Smooth muscle cell (in vitro differentiated cells): Measurements from ENCODE around the gene NRARP. TPM values are rescaled to one million over a fixed set of nuclear protein-coding genes. Genes with fewer than 3 reads are reported as not detected.
"Not testable (repeated sequence)": the region's sequence is repeated elsewhere in the genome, so short reads cannot be mapped to it uniquely, and the experiment has no call there.

Source experiments
- DNase-seq: peaks from one replicate; lab custom pipeline; 2025; ENCODE audit not compliant: unreplicated experiment; lab: John Stamatoyannopoulos, UW
- H2AFZ ChIP-seq: fragments of 200-600 bp; sonication (generic); 2 replicates; pipeline ENCODE4 v1.6.0; 2016; ENCODE audit warnings: antibody characterized with exemption, low read depth, mild to moderate bottlenecking
- H3F3A ChIP-seq: fragments of 200-600 bp; sonication (generic); 2 replicates; pipeline ENCODE4 v1.6.0; 2017; ENCODE audit warnings: antibody characterized with exemption, low read depth
- H3K27ac ChIP-seq: fragments of 200-600 bp; sonication (generic); 2 replicates; pipeline ENCODE4 v1.5.1; 2016; ENCODE audit warnings: low read depth, mild to moderate bottlenecking
- H3K27me3 ChIP-seq: fragments of 200-600 bp; sonication (generic); 2 replicates; pipeline ENCODE4 v1.6.1; 2016; ENCODE audit warnings: low read depth, mild to moderate bottlenecking
- H3K36me3 ChIP-seq: fragments of 200-600 bp; sonication (generic); 2 replicates; pipeline ENCODE4 v1.5.1; 2016; ENCODE audit warnings: low read depth
- H3K4me1 ChIP-seq: fragments of 200-600 bp; sonication (generic); 2 replicates; pipeline ENCODE4 v1.5.1; 2016; ENCODE audit warnings: low read depth
- H3K4me2 ChIP-seq: fragments of 200-600 bp; sonication (generic); 2 replicates; pipeline ENCODE4 v1.6.0; 2016; ENCODE audit warnings: mild to moderate bottlenecking
- H3K4me3 ChIP-seq: fragments of 200-600 bp; sonication (generic); 2 replicates; pipeline ENCODE4 v1.5.1; 2016; ENCODE audit warnings: mild to moderate bottlenecking
- H3K79me2 ChIP-seq: fragments of 200-600 bp; sonication (generic); 2 replicates; pipeline ENCODE4 v1.6.0; 2016; ENCODE audit warnings: low read depth, mild to moderate bottlenecking
- H3K9ac ChIP-seq: fragments of 200-600 bp; sonication (generic); 2 replicates; pipeline ENCODE4 v1.6.0; 2016; ENCODE audit warnings: low read depth
- H3K9me3 ChIP-seq: fragments of 200-600 bp; sonication (generic); replicated peaks from 2 replicates; pipeline ENCODE4 v1.5.1; 2016; ENCODE audit warnings: low read depth
- H4K20me1 ChIP-seq: fragments of 200-600 bp; sonication (generic); 2 replicates; pipeline ENCODE4 v1.6.0; 2016; ENCODE audit warnings: low read depth
- WGBS: methylation state at CpG from one replicate; pipeline ENCODE4 v1.1.7; 2016; ENCODE audit warnings: low lambda C conversion rate; 5-methylcytosine and 5-hydroxymethylcytosine counted together
- polyA plus RNA-seq: library from polyadenylated mRNA; unstranded; fragments of >200 nt; fragmentation: Nextera tagmentation; extraction: Ambion mirVana; gene quantifications from 2 replicates; pipeline ENCODE4 v1.2.1, GENCODE V29; 2016
- total RNA-seq: library from RNA; depleted of rRNA; stranded (reverse); fragments of >200 nt; gene quantifications from 2 replicates; pipeline ENCODE4 v1.2.3, GENCODE V29; 2014
- TF ChIP-seq, protein P1 (sequence below): fragments of 200-600 bp; sonication (generic); IDR thresholded peaks from 2 replicates; pipeline ENCODE4 v1.5.1; 2017; ENCODE audit warnings: borderline replicate concordance, mild to moderate bottlenecking, antibody characterized with exemption; ENCODE audit not compliant: insufficient read depth, poor library complexity, severe bottlenecking

NRARP gene
- total and polyA plus RNA-seq, 2 experiments from 2014 or later: 3.0 to 3.7 TPM

DNA sequence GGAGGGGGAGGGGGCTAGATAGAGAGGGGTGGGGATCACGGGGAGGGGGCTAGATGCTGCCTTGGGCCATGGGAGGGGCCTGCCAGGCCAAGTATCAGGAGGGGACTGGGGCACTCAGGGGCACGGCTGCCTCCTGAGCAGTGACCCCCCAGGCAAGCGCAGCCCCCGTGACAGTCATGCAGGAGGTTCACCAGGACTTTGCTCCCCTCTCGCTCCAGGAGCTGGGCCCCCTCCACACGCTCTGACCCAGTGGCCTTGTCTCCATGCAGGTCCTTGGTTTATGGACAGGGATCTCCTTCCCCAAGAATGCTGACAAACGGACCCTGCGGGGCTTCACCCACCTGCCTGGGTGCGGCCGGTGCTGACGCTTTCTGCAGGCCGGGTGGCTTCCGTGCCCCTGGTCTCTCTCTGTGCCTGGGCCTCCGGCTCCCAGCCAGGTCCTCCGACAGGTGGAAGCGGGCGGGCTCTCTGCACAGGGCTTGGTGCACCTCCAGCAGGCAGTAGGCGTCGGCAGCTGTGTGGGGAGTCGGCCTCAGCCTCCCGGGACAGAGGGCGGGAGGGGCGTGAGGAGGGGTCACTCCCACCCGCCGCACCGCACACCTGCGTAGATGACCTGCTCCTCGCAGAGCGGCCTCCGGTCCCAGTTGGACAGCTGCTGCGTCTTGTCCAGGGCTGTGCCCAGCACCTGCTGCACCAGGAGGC lies 46.8 kb upstream of the NRARP start:
- no peak for DNase-seq
- H4K20me1 ChIP-seq: no peaks in the 10 kb centered on the region
- H3K27me3 ChIP-seq: no peaks in the 10 kb centered on the region
- H3K9ac ChIP-seq: no peak overlapping the region
- no peak overlapping the region for H2AFZ ChIP-seq
- no peaks in the 10 kb centered on the region for H3K79me2 ChIP-seq
- H3K4me1 ChIP-seq: no peaks in the 10 kb centered on the region
- H3K9me3 ChIP-seq: peaks cover 6% of the 10 kb centered on the region
- H3K36me3 ChIP-seq: peaks cover 4% of the 10 kb centered on the region
- WGBS: 97% methylated on average over 20 of the region's 31 CpGs
- H3K4me2 ChIP-seq: no peak overlapping the region
- H3K27ac ChIP-seq: no peak overlapping the region
- TF ChIP-seq, protein P1, sequence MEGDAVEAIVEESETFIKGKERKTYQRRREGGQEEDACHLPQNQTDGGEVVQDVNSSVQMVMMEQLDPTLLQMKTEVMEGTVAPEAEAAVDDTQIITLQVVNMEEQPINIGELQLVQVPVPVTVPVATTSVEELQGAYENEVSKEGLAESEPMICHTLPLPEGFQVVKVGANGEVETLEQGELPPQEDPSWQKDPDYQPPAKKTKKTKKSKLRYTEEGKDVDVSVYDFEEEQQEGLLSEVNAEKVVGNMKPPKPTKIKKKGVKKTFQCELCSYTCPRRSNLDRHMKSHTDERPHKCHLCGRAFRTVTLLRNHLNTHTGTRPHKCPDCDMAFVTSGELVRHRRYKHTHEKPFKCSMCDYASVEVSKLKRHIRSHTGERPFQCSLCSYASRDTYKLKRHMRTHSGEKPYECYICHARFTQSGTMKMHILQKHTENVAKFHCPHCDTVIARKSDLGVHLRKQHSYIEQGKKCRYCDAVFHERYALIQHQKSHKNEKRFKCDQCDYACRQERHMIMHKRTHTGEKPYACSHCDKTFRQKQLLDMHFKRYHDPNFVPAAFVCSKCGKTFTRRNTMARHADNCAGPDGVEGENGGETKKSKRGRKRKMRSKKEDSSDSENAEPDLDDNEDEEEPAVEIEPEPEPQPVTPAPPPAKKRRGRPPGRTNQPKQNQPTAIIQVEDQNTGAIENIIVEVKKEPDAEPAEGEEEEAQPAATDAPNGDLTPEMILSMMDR: no peak
- H3F3A ChIP-seq: no peaks in the 10 kb centered on the region
- no peak overlapping the region for H3K4me3 ChIP-seq

DNA sequence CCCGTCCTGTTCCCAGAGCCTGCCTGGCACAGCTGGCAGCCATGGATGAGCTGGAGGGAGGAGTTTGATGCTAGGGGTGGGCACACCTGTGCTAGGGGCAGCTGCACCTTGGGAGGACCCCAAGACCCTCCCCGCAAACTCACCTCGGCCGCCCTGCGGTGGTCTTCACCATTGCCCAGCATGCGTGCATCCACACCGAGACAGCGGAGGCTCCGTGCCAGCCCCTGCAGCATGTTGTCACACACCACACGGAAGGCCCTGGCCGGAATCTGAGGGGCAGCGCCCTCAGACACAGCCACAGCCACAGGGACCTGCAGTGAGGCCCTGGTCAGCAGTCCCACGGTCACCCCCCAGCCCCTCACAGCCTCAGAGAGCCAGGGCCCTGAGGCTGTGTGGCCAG lies 45.9 kb upstream of the NRARP start:
- H3K27me3 ChIP-seq: no peaks in the 10 kb centered on the region
- no peak overlapping the region for H3K9ac ChIP-seq
- TF ChIP-seq, protein P1: no peak
- DNase-seq: no peak
- no peaks in the 10 kb centered on the region for H3K79me2 ChIP-seq
- H4K20me1 ChIP-seq: no peaks in the 10 kb centered on the region
- no peaks in the 10 kb centered on the region for H3K4me1 ChIP-seq
- WGBS: 97% methylated on average over 13 of the region's 13 CpGs
- no peak overlapping the region for H3K4me3 ChIP-seq
- no peak overlapping the region for H2AFZ ChIP-seq
- H3K27ac ChIP-seq: no peak overlapping the region
- no peak overlapping the region for H3K4me2 ChIP-seq
- no peaks in the 10 kb centered on the region for H3F3A ChIP-seq
- H3K9me3 ChIP-seq: peaks cover 6% of the 10 kb centered on the region
- H3K36me3 ChIP-seq: peaks cover 4% of the 10 kb centered on the region

DNA sequence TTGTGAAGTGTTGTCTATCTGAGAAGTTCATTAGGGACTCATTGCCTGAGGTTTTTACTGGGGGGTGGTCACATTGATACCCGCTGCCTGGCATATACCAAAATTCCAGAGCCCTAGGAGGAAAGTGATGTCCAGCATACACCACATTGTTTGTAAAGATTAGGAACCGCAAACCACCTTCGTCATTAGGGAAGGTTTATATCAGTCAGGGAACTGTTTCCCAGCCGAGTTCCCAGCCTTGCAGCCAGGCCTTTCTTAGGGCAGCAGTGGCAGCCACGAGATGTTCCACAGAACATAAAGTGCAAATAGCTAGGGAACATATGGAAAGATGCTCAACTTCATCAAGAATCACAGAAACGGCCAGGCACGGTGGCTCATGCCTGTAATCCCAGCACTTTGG lies 40.4 kb upstream of the NRARP start:
- no peaks in the 10 kb centered on the region for H3K27me3 ChIP-seq
- DNase-seq: no peak
- H3K27ac ChIP-seq: no peak overlapping the region
- H3K4me2 ChIP-seq: no peak overlapping the region
- no peaks in the 10 kb centered on the region for H4K20me1 ChIP-seq
- no peak overlapping the region for H2AFZ ChIP-seq
- H3F3A ChIP-seq: no peaks in the 10 kb centered on the region
- TF ChIP-seq, protein P1: no peak
- H3K9me3 ChIP-seq: peaks cover 6% of the 10 kb centered on the region
- H3K9ac ChIP-seq: no peak overlapping the region
- no peaks in the 10 kb centered on the region for H3K4me1 ChIP-seq
- no peak overlapping the region for H3K4me3 ChIP-seq
- peaks cover 4% of the 10 kb centered on the region for H3K36me3 ChIP-seq
- H3K79me2 ChIP-seq: no peaks in the 10 kb centered on the region
- 81% methylated on average over 7 of the region's 7 CpGs for WGBS

DNA sequence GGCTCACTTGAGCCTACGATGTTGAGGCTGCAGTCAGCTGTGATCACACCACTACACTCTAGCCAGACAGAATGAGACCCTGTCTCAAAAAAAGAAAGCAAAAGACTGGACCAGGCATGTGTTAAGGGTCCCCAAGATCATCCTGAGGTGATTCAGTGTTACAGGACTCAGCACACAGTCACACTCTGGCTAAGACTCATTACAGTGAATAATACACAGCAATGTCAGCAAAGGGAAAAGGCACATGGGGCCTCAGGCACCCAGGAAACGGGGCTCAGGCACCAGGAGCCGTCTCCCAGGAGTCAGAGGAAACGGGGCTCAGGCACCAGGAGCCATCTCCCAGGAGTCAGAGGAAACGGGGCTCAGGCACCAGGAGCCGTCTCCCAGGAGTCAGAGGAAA lies 39.2 kb upstream of the NRARP start:
- no peaks in the 10 kb centered on the region for H3K9me3 ChIP-seq
- H2AFZ ChIP-seq: no peak overlapping the region
- no peaks in the 10 kb centered on the region for H3K27me3 ChIP-seq
- H3K4me2 ChIP-seq: no peak overlapping the region
- TF ChIP-seq, protein P1: no peak
- no peak overlapping the region for H3K27ac ChIP-seq
- no peaks in the 10 kb centered on the region for H3F3A ChIP-seq
- no peaks in the 10 kb centered on the region for H3K4me1 ChIP-seq
- H3K9ac ChIP-seq: no peak overlapping the region
- no peaks in the 10 kb centered on the region for H4K20me1 ChIP-seq
- no peaks in the 10 kb centered on the region for H3K79me2 ChIP-seq
- DNase-seq: no peak
- WGBS: 72% methylated on average over 5 of the region's 6 CpGs
- H3K4me3 ChIP-seq: no peak overlapping the region
- H3K36me3 ChIP-seq: no peaks in the 10 kb centered on the region

DNA sequence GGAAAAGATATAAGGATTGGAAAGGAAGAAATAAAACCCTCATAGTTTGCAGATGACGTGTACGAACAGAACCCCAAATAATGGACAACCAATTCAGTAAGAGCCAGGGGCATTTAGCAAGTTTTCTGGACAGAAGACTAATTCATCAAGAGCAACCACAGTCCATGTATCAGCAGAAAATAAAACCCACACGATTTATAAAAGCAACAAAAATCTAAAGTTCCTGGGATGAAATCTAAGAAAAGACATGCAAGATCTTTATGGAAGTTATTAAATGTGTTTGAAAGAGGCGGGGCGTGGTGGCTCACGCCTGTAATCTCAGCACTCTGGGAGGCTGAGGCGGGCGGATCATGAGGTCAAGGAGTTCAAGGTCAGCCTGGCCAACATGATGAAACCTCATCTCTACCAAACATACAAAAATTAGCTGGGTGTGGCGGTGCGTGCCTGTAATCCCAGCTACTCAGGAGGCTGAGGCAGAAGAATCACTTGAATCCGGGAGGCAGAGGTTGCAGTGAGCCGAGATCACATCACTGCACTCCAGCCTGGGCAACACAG lies 37.9 kb upstream of the NRARP start:
- not testable (repeated sequence) for H4K20me1 ChIP-seq, H3K4me1 ChIP-seq, H3K9me3 ChIP-seq, H2AFZ ChIP-seq, H3K79me2 ChIP-seq, H3K9ac ChIP-seq, DNase-seq, H3K36me3 ChIP-seq, H3K27ac ChIP-seq, H3K4me2 ChIP-seq, H3K27me3 ChIP-seq, H3F3A ChIP-seq, H3K4me3 ChIP-seq
- 90% methylated on average over 12 of the region's 12 CpGs for WGBS
